IPS-20b (cell line): Measurements from ENCODE around the gene BHLHE23.

Experiments
- H3K27ac ChIP-seq: one replicate; pipeline ENCODE4 v1.5.1; 2013; ENCODE audit warnings: low read length
- H3K27me3 ChIP-seq: 2 replicates; pipeline ENCODE4 v1.6.1; 2013; ENCODE audit warnings: mild to moderate bottlenecking, low read length, inconsistent platforms; ENCODE audit not compliant: insufficient read depth
- H3K36me3 ChIP-seq: 2 replicates; pipeline ENCODE4 v1.6.1; 2013; ENCODE audit warnings: low read depth, mild to moderate bottlenecking, inconsistent platforms, low read length, moderate library complexity; ENCODE audit not compliant: insufficient read depth
- H3K4me1 ChIP-seq: 2 replicates; pipeline ENCODE4 v1.6.1; 2013; ENCODE audit warnings: mild to moderate bottlenecking, control low read depth, inconsistent platforms, low read length, moderate library complexity; ENCODE audit not compliant: insufficient read depth
- H3K4me3 ChIP-seq: 2 replicates; pipeline ENCODE4 v1.5.1; 2013; ENCODE audit warnings: mild to moderate bottlenecking, low read length, inconsistent platforms
- H3K9ac ChIP-seq: 2 replicates; pipeline ENCODE4 v1.6.1; 2013; ENCODE audit warnings: low read depth, mild to moderate bottlenecking, inconsistent platforms, low read length, moderate library complexity
- H3K9me3 ChIP-seq: 2 replicates; pipeline ENCODE4 v1.6.1; 2013; ENCODE audit warnings: mild to moderate bottlenecking, low read depth, low read length, inconsistent platforms; ENCODE audit not compliant: insufficient read depth

Gene BHLHE23

GRCh38 chr20:62993856-62994494 is 12.8 kb downstream of the BHLHE23 start:
- H3K27me3 ChIP-seq = peaks cover 30% of the 10 kb centered on the region
- H3K27ac ChIP-seq = no peak overlapping the region
- H3K9ac ChIP-seq = no peak overlapping the region
- H3K4me1 ChIP-seq = peaks cover 3% of the 10 kb centered on the region; the same call in 1 of the 2 replicates
- no peaks in the 10 kb centered on the region for H3K36me3 ChIP-seq
- H3K4me3 ChIP-seq = no peak overlapping the region
- no peaks in the 10 kb centered on the region for H3K9me3 ChIP-seq

- H3K4me1 ChIP-seq = peaks cover 3% of the 10 kb centered on the region; the same call in 1 of the 2 replicates
- no peaks in the 10 kb centered on the region for H3K9me3 ChIP-seq
- H3K9ac ChIP-seq = no peak overlapping the region
- H3K27me3 ChIP-seq = peaks cover 11% of the 10 kb centered on the region
- H3K4me3 ChIP-seq = no peak overlapping the region
- no peaks in the 10 kb centered on the region for H3K36me3 ChIP-seq
- H3K27ac ChIP-seq = no peak overlapping the region
These were observed 14.9 kb downstream of the BHLHE23 start for GRCh38 chr20:62991863-62992262.

- peaks cover 3% of the 10 kb centered on the region; the same call in 1 of the 2 replicates for H3K4me1 ChIP-seq
- H3K27ac ChIP-seq = no peak overlapping the region
- no peak overlapping the region for H3K9ac ChIP-seq
- no peaks in the 10 kb centered on the region for H3K9me3 ChIP-seq
- no peak overlapping the region for H3K4me3 ChIP-seq
- peaks cover 7% of the 10 kb centered on the region for H3K27me3 ChIP-seq
- no peaks in the 10 kb centered on the region for H3K36me3 ChIP-seq
These were observed 15.5 kb downstream of the BHLHE23 start for GRCh38 chr20:62991196-62991807.

- Histone ChIP-seq H3K9ac (no peak overlapping the region), H3K27me3 (peaks cover 5% of the 10 kb centered on the region), H3K4me3 (no peak overlapping the region), H3K4me1 (peaks cover under 1% of the 10 kb centered on the region; the same call in 1 of the 2 replicates), H3K36me3 (no peaks in the 10 kb centered on the region), H3K27ac (no peak overlapping the region), H3K9me3 (no peaks in the 10 kb centered on the region)
These were observed 16.4 kb downstream of the BHLHE23 start for GRCh38 chr20:62990306-62990825.

GRCh38 chr20:62989201-62989601 is 17.6 kb downstream of the BHLHE23 start:
- no peak overlapping the region for H3K4me3 ChIP-seq
- H3K9me3 ChIP-seq = no peaks in the 10 kb centered on the region
- no peaks in the 10 kb centered on the region for H3K4me1 ChIP-seq

GRCh38 chr20:62987114-62987513 is 19.6 kb downstream of the BHLHE23 start:
- no peaks in the 10 kb centered on the region; the same call in 1 of the 2 replicates for H3K27me3 ChIP-seq
- no peaks in the 10 kb centered on the region for H3K36me3 ChIP-seq
- H3K4me1 ChIP-seq = peaks cover 3% of the 10 kb centered on the region; the same call in 1 of the 2 replicates
- H3K27ac ChIP-seq = no peak overlapping the region
- no peak overlapping the region for H3K9ac ChIP-seq
- no peak overlapping the region for H3K4me3 ChIP-seq
- no peaks in the 10 kb centered on the region for H3K9me3 ChIP-seq

More at GRCh38 chr20:62989201-62989601, 17.6 kb downstream of the BHLHE23 start:
- no peaks in the 10 kb centered on the region for H3K36me3 ChIP-seq
- no peak overlapping the region for H3K27ac ChIP-seq
- H3K9ac ChIP-seq = no peak overlapping the region
- H3K27me3 ChIP-seq = peaks cover under 1% of the 10 kb centered on the region

- Histone ChIP-seq H3K27ac (no peak overlapping the region), H3K9ac (no peak overlapping the region), H3K4me1 (peaks cover 3% of the 10 kb centered on the region; the same call in 1 of the 2 replicates), H3K36me3 (no peaks in the 10 kb centered on the region), H3K9me3 (no peaks in the 10 kb centered on the region), H3K4me3 (no peak overlapping the region), H3K27me3 (no peaks in the 10 kb centered on the region; the same call in 1 of the 2 replicates)
These were observed 20.4 kb downstream of the BHLHE23 start for GRCh38 chr20:62986257-62986800.

- Histone ChIP-seq H3K27me3 (peaks cover 2% of the 10 kb centered on the region), H3K4me1 (peaks cover 3% of the 10 kb centered on the region; the same call in 1 of the 2 replicates)
These were observed 21.4 kb downstream of the BHLHE23 start for GRCh38 chr20:62985444-62985778.

GRCh38 chr20:62984666-62985443 is 21.9 kb downstream of the BHLHE23 start:
- no peak overlapping the region for H3K9ac ChIP-seq
- no peak overlapping the region for H3K4me3 ChIP-seq
- H3K27me3 ChIP-seq = peaks cover 8% of the 10 kb centered on the region
- H3K4me1 ChIP-seq = peaks cover 3% of the 10 kb centered on the region; the same call in 1 of the 2 replicates
- no peaks in the 10 kb centered on the region for H3K36me3 ChIP-seq
- no peaks in the 10 kb centered on the region for H3K9me3 ChIP-seq
- H3K27ac ChIP-seq = no peak overlapping the region

More at GRCh38 chr20:62985444-62985778, 21.4 kb downstream of the BHLHE23 start:
- Histone ChIP-seq H3K4me3 (no peak overlapping the region), H3K9ac (no peak overlapping the region), H3K9me3 (no peaks in the 10 kb centered on the region), H3K27ac (no peak overlapping the region), H3K36me3 (no peaks in the 10 kb centered on the region)

GRCh38 chr20:62983210-62983609 is 23.6 kb downstream of the BHLHE23 start:
- Histone ChIP-seq H3K9me3 (no peaks in the 10 kb centered on the region), H3K4me1 (peaks cover 6% of the 10 kb centered on the region; the same call in 1 of the 2 replicates)

More at GRCh38 chr20:62983210-62983609, 23.6 kb downstream of the BHLHE23 start:
- Histone ChIP-seq H3K27ac (no peak overlapping the region), H3K4me3 (no peak overlapping the region), H3K36me3 (no peaks in the 10 kb centered on the region), H3K27me3 (peaks cover 18% of the 10 kb centered on the region), H3K9ac (no peak overlapping the region)
